Measurements from ENCODE around the gene ZNF362.

Gene ZNF362

GRCh38 chr1:33329600-33330305, 73.5 kb downstream of the ZNF362 start:
- no peak for DNase-seq

GRCh38 chr1:33330361-33330890, 74.1 kb downstream of the ZNF362 start:
- no peak for DNase-seq

- DNase-seq: no peak
Observed at GRCh38 chr1:33330906-33331305, 74.6 kb downstream of the ZNF362 start.

GRCh38 chr1:33331444-33332356, 75.4 kb downstream of the ZNF362 start:
- DNase-seq: no peak

- no peak for DNase-seq
Observed at GRCh38 chr1:33332357-33332789, 76.1 kb downstream of the ZNF362 start.

GRCh38 chr1:33332881-33333280, 76.6 kb downstream of the ZNF362 start:
- no peak for DNase-seq

GRCh38 chr1:33334081-33334552, 77.8 kb downstream of the ZNF362 start:
- no peak for DNase-seq

GRCh38 chr1:33335020-33335419, 78.7 kb downstream of the ZNF362 start:
- DNase-seq: no peak

GRCh38 chr1:33336580-33336979, 80.3 kb downstream of the ZNF362 start:
- DNase-seq: peak; percentile 8

- no peak for DNase-seq
Observed at GRCh38 chr1:33337441-33337840, 81.1 kb downstream of the ZNF362 start.

GRCh38 chr1:33338048-33338439, 81.8 kb downstream of the ZNF362 start:
- no peak for DNase-seq

GRCh38 chr1:33338440-33339211, 82.3 kb downstream of the ZNF362 start:
- DNase-seq: no peak

- DNase-seq: no peak
Observed at GRCh38 chr1:33339413-33339812, 83.1 kb downstream of the ZNF362 start.

GRCh38 chr1:33341190-33341589, 84.9 kb downstream of the ZNF362 start:
- no peak for DNase-seq

- peak; percentile 90 for DNase-seq
Observed at GRCh38 chr1:33342041-33342723, 85.9 kb downstream of the ZNF362 start.

- DNase-seq: no peak
Observed at GRCh38 chr1:33343539-33343938, 87.2 kb downstream of the ZNF362 start.

GRCh38 chr1:33344896-33345560, 88.7 kb downstream of the ZNF362 start:
- DNase-seq: no peak

- no peak for DNase-seq
Observed at GRCh38 chr1:33346533-33346926, 90.2 kb downstream of the ZNF362 start.

- DNase-seq: peak; percentile 27
Observed at GRCh38 chr1:33346927-33347649, 90.8 kb downstream of the ZNF362 start.

- peak; percentile 47 for DNase-seq
Observed at GRCh38 chr1:33347650-33347992, 91.3 kb downstream of the ZNF362 start.

GRCh38 chr1:33348194-33348593, 91.9 kb downstream of the ZNF362 start:
- DNase-seq: no peak

All from DMS79 treated with DMSO at 0.1 percent for 48 hours (cell line).